Stimulated activated CD8-positive, alpha-beta memory T cell treated with anti-CD3 and anti-CD28 coated beads, Interleukin-2, amount 100 ng/mL, for 48 hours (primary cell): ENCODE results near the gene COL11A2.

Source experiments
- DNase-seq, 2 donors: peaks; one replicate each; pipeline ENCODE4 v3.0.0-alpha.2; 2020; ENCODE audit warnings: low read depth in 2 of 2

Gene COL11A2

DNA sequence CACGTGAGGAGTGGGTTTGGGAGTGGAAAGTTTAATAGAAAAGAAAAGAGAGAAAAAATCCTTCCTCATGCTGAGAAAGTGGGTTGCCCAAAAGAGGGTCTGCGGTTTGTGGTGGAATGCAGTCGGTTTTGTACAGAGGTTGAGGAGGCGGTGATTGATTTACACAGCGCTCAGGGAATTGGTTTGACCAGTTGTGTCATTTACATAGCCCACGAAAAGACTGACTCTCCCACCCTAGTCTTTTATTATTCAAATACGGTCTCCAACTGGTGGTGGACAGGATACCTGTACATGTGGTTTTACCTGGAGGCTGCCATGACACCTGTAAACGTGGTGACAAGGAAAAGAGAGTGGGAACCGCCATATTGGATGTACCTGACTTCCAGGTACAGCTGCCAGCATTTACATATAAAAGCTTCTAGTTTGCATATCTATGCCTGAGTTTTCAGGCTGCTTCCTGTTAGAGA lies 74.4 kb downstream of the COL11A2 start:
- DNase-seq, result no peak

DNA sequence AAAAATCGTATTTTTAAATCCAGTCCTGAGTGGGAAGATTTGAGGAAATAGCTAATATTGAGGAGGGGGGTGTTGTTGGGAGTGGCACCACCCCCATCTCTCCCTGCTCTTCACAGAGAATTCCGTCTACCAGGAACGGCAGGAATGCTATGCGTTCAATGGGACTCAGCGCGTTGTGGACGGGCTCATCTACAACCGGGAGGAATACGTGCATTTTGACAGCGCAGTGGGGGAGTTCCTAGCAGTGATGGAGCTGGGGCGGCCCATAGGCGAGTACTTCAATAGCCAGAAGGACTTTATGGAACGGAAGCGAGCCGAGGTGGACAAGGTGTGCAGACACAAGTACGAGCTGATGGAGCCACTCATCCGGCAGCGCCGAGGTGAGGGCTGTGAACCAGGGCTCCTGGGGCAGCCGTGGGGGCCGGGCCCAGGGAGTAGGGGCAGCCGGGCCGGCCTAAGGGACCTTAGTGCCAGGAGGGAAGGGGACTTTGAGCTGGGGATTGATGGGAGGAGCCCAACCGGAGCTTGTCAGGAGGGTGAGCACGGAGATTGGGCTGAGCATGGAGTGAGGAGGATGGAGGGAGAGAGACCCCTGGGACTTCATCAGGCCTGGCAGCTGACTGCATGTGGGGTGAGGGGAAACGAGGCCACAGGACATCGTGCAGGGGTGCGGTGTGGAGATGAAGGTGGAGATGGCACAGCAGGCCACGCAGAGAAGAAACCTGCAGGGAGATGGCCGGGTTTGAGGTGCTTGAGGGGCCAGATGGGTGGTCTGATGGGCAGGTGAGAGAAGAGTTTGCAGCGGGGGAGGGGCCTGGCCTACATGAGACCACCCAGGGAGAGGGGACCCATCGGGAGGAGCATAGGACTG lies 75.2 kb downstream of the COL11A2 start:
- no peak for DNase-seq

GRCh38 chr6:33116417-33116816 lies 75.8 kb downstream of the COL11A2 start:
- no peak for DNase-seq

DNA sequence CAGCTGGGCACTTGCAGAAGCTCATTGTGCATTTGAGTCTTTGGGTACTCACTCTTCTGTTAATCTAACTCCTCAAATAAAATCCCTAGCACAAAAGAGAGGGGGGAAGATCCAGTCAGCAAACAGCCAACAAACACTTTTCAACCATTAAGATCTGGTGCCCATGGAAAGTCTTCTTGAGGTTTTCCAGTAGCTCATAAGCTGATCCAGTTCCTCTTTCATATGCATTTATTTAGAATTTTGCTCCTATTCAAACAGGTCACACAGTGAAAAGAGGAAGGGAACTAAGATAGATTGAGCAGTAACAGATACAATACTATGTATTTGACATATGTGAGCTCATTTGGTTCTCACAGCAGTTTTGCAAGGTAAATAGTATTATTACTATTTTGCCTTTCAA lies 77.9 kb downstream of the COL11A2 start:
- no peak for DNase-seq

- no peak for DNase-seq
These were observed 78.5 kb downstream of the COL11A2 start for GRCh38 chr6:33113755-33114154.
